GM15510 (cell line): Measurements from ENCODE around the gene ZGPAT.

Experiments used
- POLR2A ChIP-seq: IDR thresholded peaks from 3 replicates; pipeline ENCODE4 v1.6.1; 2011; ENCODE audit warnings: borderline replicate concordance; ENCODE audit not compliant: insufficient read length; ENCODE audit errors: extremely low read depth

Gene ZGPAT

DNA sequence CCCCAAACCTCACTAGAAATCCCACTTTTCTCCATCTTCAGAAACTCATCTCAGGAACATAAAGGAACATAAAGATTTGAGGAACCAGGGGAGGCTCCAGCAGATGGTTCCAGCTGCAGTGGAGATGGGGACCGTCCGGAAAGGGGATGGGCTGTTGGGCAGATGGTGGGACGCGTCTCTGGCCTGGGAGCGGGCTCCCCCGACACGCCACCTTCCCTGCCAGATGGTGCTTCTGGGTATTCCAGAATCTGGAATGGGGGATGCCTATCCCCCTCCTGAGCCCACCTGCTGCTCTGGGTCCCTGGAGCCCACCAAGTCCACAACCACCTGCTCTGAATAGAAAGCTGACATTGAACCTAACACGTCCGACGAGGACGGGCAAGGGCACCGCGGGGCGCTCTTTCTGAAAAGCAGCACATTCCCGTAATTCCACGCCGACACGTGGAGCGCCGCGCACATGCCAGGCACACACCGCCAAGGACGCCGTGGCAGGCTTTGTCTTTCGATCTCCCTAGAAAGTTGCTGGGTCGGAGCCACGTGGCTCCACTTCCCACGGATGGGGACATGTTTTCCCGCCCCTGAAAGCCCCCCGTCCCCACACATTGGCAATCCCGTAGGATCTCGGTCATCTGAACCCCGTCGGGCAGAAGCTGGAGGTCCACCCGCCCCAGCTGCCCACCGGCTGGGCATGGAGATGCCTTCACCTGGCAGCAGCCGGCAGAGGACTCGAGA is 59.0 kb downstream of the ZGPAT start:
- TF ChIP-seq POLR2A = no peak

DNA sequence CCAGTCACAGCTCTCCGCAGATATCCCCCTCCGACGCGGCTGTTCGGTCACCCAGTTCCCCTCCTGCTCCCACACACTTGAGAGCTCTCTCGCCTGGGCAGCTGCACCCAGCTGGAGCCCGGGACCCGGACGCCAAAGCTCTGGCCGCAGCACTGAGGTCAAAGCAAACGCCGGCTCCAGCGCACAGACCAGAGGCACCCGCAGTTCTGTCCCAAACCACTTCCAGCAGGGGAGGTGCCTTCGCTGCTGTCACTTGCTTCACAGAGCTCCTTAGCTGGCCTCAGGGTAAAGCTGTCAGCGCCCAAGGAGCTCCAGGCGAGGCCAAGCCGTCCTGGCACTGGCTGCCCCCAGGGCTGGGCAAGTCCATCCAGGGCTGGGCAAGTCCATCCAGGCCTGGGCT is 59.6 kb downstream of the ZGPAT start:
- no peak for TF ChIP-seq POLR2A

DNA sequence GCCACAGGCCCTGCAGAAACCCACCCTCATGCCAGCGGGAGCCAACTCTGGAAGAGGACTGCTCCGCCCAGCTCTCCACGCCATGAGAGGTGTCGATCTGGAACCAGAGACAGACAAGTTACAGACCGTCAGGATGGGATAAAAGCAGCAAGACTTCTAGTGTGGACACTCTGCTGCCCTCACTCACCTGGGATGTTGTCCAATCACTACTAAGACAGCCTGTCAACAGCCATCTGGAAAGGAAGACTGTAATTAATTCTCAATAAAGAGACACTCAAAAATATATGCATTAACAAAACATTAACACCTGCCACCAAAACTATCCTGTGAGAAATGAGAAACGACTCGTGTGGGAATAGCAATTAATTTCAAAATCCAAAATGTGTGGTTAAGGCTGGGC is 60.0 kb downstream of the ZGPAT start:
- TF ChIP-seq POLR2A = no peak

DNA sequence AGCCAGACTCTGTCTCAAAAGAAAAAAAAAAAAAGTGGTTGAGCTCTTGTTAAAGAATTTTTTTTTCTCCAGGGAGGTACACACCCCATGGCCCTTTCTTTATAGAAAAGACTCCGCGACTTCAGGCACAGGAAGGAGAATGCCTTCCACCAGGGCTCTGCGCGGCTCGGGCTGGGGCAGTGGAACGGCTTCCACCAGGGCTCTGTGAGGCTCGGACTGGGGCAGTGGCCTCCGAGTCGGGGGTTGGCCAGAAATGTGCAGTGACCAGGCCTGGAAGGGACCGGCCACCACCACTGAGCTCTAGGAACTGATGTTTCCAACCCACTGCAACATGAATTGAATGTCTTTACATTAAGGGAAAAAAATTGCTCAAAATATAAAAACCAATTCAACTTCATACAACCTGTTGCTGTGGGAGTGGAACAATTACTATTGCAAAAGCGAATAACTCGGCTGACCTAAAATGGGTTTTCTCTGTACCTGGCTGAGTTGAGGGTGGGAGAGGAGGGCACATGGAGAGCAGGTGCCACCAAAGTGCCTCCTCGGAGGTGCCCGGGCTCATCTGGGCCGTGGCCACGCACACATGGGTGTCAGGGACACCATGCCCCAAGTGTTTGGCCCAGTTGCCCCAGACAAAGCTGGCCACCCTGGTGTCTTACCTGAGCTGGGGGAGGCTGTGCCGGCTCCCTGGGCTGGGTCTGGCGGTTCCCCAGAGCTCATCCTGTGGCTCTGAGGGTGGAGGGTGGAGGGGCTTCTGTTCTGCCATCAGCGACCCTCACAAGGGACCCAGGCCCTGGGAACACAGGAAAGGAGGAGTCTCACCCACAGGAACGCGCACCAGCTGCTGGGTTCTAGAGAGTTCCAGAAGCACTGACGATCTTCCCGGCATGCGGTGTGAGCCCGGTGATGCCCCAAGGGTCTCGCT is 61.0 kb downstream of the ZGPAT start:
- TF ChIP-seq POLR2A = no peak

DNA sequence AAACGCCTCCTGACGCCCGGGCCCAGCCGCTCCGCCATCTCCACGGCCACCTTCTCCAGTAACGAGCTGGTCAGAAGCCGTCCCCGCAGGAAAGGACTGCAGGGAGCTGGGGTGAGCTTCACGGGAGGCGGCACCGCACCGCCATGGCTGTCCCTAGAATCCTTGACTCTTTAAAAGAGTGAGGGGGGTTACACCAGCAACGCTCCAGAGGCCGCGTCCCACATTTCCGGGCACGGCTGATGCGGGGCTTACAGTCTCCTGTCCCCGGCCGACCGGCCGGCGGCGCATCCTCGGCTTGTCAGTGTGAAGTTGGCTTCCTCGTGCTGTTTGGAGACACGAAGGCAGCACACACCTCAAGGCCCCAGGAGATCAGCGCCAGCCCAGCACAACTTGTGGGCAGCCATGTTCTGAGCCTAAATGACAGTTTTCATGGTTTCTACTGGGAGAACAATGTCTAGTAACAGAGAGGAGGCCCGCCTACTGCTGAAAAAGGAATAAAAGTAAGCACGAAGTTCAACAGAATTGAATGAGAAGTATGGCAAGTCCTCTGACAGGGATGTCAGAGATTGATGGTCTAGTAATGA is 62.1 kb downstream of the ZGPAT start:
- TF ChIP-seq POLR2A = no peak

DNA sequence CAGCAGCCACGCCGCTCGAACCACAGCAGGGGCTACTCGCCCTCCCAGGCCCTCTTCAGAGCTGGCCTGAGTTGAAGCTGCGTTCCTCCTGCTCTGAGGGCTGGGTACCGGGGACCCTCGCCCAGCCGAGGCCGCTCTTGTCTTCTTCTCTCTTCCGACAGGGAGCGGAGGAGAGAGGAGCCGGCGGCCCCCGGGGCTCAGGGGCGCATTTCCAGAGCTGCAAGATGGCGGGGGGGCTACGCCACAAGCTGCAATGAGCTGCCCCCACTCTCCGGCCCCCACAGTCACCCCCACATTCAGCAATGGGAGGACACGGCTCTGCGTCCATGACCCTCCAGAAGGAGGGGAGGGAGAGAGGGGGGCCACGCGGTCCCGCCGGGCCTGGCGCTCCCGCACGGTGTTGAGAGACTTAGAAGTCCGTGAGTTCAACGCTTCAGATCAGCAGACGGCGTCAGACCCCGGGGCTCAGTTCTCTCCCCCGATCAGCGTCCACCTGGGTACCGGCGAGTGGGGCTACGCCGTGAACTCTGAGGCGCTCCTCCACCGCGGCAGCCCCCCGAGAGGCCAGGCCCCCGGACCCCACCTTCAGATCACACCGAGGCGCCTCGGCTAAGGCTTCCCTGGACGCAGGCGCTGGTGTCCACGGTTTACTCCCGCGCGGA is 63.3 kb downstream of the ZGPAT start:
- no peak for TF ChIP-seq POLR2A

DNA sequence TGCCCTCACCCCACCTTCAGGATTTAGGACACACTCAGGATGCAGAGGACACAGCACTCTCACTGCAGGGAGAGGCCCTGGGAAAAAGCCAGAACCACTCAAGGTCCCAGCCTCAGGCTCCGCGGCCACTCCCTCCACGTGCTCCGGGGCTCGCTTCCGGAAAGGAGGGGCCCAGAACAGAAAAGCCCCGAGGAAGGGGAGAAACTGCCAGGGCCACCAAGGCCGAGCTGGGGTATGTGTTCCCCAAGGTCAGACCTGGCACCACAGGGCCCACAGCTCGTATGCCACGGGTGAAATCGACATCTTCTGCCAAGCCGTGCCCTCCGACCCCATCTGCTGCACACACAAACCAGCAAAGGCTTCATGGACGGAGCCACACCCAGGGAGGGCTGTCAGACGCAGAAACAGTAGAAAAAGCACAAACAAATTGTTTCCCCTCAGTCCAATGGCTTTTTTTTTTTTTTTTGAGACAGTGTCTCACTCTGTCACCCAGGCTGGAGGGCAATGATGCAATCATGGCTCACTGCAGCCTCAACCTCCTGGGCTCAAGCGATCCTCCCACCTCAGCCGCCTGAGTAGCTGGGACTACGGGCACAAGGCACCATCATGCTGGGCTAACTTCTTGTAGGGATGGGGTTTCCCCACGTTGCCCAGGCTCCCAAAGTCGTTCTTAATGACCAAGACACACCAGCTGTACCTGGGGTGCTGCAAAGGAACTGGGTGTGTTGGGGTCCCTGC is 65.1 kb downstream of the ZGPAT start:
- TF ChIP-seq POLR2A = no peak

DNA sequence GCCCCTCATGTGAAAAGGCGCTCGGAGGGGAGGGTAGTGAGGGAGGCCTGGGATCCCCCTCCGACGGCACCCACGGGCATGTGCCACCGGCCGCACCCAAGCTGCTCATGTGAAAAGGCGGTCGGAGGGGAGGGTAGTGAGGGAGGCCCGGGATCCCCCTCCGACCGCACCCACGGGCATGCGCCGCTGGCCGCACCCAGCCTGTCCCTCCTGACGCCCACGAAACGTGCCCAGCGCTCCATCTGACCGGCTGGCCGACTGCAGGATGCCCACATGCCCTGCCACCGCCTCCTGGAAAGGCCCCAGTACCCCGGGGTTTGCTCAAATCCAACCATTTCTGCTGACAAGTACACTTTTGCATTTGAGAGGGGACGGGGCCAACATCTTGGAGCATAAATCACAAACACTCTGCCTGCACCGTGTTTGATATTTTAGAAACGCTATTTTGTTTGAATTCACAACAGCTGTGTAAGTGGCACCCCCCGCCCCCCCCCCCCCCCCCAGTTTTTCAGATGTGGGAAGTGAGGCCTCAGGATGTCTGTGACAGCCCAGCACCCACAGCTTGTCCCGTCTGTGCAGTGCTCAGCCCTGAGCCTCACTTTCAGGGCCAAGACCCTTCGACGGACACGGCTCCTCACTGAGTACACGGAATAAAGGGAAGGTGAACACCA is 65.9 kb downstream of the ZGPAT start:
- TF ChIP-seq POLR2A = no peak

DNA sequence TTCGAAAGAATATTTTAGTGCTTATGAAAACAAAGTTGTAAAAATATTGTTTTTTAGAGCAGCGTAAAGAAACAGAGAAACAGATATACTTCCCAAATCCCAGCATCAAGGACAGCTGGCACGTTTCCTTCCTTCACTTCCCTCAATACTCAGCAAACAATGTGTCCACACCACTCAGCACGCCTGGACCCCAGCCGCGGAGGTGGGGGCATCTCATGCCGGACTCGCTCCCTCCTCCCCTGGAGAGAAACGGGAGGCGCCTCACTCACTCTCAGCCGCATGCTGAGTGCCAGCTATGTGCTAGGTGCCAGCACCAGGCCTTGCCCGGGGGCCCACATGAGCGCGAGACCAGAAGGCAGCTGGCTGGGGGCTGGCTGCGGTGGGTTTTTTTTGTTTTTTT is 66.5 kb downstream of the ZGPAT start:
- TF ChIP-seq POLR2A = no peak

DNA sequence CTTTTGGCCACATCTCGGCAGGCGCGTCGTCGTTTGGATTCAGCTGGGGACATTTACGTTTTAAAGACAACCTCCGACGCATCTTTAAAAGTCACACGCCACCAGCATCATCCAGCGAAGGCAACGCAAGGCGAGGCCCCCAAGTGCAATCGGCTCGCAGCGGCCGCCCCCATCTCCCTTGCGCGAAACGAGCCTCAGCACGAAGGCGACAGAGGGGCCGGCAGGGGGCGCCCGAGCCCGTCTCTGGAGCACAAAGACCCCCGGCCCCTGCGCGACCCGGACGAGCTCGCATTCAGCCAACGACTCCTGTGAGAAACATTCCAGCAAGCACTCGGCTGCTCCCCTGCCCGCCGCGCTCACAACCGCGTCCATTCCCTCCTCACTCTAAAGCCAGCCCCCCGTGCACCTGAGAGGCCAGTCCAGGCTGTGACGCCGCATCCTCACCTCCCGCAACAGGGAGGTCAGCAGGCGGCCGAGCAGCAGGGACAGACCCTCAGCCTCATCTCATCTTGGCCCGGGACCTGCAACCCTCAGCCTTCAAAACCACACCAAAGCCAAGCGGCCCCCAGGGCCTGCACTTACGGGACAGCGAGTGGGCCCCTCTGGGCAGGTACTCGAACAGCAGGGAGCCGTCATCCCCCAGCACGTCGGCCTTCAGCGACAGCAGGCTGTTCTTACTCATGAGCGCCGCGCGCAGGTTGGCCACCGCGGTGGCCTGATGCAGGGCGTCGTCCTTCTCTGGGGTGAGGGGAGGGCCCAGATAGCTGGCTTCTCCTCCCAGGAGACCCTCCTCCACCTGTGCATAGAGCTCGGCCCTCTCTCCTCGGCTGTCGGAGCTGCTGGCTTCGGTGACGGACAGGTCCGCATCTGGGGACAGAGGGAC is 67.5 kb downstream of the ZGPAT start:
- TF ChIP-seq POLR2A = no peak

DNA sequence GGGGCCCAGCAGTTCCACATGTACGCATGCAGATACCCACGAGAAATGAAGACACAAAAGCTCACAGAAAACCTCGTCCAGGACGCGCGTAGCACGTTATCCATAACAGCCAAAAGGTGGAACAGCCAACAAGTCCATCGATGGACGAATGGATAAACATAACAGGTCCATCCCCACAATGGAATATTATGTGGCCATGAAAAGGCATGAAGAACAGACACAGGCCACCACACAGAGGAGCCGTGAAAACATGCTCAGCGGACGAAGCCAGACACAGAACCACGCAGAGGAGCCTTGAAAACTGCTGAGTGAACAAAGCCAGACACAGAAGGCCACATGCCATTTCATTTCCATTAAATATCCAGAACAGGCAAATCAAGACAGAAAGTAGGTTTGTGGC is 69.8 kb downstream of the ZGPAT start:
- TF ChIP-seq POLR2A = no peak

DNA sequence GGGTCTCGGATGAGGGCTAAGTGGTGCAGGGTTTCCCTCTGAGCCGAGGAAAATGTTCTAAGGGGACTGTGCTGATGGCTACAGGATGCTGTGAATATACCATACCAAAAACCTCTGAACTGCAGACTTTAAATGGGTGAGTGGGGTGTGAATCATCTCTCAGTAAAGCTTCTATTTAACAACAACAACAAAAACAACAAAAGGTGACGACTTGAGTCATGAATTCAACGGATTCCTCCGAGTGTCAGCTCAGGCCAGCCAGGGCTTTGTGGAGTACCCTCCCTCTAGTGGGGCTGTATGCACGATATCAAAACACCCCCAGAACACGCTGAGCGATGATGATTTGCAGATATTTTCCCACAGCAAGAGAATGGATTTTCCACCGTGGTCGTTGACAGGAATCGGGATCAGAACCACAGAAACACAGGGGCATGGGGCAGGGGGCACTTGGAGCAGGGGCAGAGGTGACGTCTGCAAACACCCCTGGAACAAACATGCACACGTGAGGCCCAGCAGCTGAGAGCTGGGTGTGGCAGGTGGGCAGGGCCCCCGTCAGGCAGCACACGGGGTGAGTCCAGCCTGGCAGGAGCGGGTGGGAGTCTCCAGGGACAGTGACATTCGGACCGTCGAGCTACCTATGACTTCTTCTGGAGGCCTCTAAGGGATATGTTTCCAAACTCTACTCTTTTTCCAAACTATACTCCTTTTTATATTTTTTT is 70.4 kb downstream of the ZGPAT start:
- no peak for TF ChIP-seq POLR2A
